Ascending aorta (tissue), 2 donors: ENCODE data around the gene FOLR2. TPM values are rescaled to one million over a fixed set of nuclear protein-coding genes. Genes with fewer than 3 reads are reported as not detected.

ENCODE experiments used
- DNase-seq, 2 donors: peaks; one replicate each; pipeline ENCODE4 v3.0.0-alpha.2; 2019; ENCODE audit warnings: low spot score in 2 of 2
- H3K27ac ChIP-seq, 2 donors: fragments of 200-600 bp; sonication (generic); one replicate each; pipeline ENCODE4 v1.5.1; 2016 to 2017; ENCODE audit warnings: mild to moderate bottlenecking in 1 of 2
- H3K27me3 ChIP-seq: fragments of 200-600 bp; sonication (generic); one replicate; pipeline ENCODE4 v1.5.1; 2017
- H3K36me3 ChIP-seq, 2 donors: fragments of 200-600 bp; sonication (generic); one replicate each; pipeline ENCODE4 v1.5.1; 2016
- H3K4me1 ChIP-seq, 2 donors: fragments of 200-600 bp; sonication (generic); one replicate each; pipeline ENCODE4 v1.5.1; 2016 to 2017; ENCODE audit warnings: mild to moderate bottlenecking in 1 of 2
- H3K4me3 ChIP-seq, 2 donors: fragments of 200-600 bp; sonication (generic); one replicate each; pipeline ENCODE4 v1.5.1; 2016 to 2017; ENCODE audit warnings: mild to moderate bottlenecking in 1 of 2
- H3K9me3 ChIP-seq, 2 donors: fragments of 200-600 bp; sonication (generic); one replicate each; pipeline ENCODE4 v1.5.1; 2016
- CTCF ChIP-seq, 3 experiments: fragments of 200-600 bp in 2 of 3; fragments of 450-650 bp in 1 of 3; sonication (generic) in 2 of 3; IDR thresholded peaks; one replicate each; pipeline ENCODE4 v1.5.1; 2016 to 2019; ENCODE audit warnings: antibody characterized with exemption in 3 of 3, mild to moderate bottlenecking in 1 of 3, moderate library complexity in 1 of 3
- intact Hi-C: fragments of 100-400 bp; cut with DNase I; formaldehyde crosslinking; loops from one replicate; pipeline ENCODE4 v1.15.1; 2023
- total RNA-seq: library from RNA; depleted of rRNA; stranded (reverse); fragments of >200 nt; gene quantifications from one replicate; pipeline ENCODE4 v1.1.0, GENCODE V29; 2016

FOLR2 gene
- total RNA-seq, 1 donor from 2014 or later, result 34.5 TPM

- Histone ChIP-seq H3K4me1 (peaks cover 7 to 22% of the 10 kb centered on the region in 2 donors), H3K27ac (peak overlapping the region in 1 of 2 donors; percentile 2), H3K36me3 (peaks cover 23 to 30% of the 10 kb centered on the region in 2 donors), H3K27me3 (peaks cover 19% of the 10 kb centered on the region), H3K4me3 (peak overlapping the region; percentile 56 to 57), H3K9me3 (no peaks in the 10 kb centered on the region)
- no peak for TF ChIP-seq CTCF (IDR thresholded peaks at IDR 0.05)
- no peak for DNase-seq
- intact Hi-C loops, result loop anchor here (1.0 to 5.0 kb wide), 3 partner anchors 15 to 193 kb away; partner anchors contain the start of genes CLPB, INPPL1 and LAMTOR1
Observed at GRCh38 chr11:72239313-72239848, 22.8 kb downstream of the FOLR2 start.

GRCh38 chr11:72239849-72240460, 23.4 kb downstream of the FOLR2 start:
- peak overlapping the region; percentile 56 to 57 for H3K4me3 ChIP-seq
- TF ChIP-seq CTCF (IDR thresholded peaks at IDR 0.05), result peak in 1 of 3 experiments; percentile 8
- no peak for DNase-seq
- intact Hi-C loops, result loop anchor here (1.0 to 5.0 kb wide), 3 partner anchors 16 to 192 kb away; partner anchors contain the start of genes CLPB, INPPL1 and LAMTOR1
- H3K27ac ChIP-seq, result peak overlapping the region in 1 of 2 donors; percentile 2
- H3K9me3 ChIP-seq, result no peaks in the 10 kb centered on the region
- peaks cover 7 to 22% of the 10 kb centered on the region in 2 donors for H3K4me1 ChIP-seq
- H3K36me3 ChIP-seq, result peaks cover 18 to 25% of the 10 kb centered on the region in 2 donors
- H3K27me3 ChIP-seq, result peaks cover 23% of the 10 kb centered on the region

- intact Hi-C loops, result no loop called here
Observed at GRCh38 chr11:72240461-72241290, 24.1 kb downstream of the FOLR2 start.

GRCh38 chr11:72241291-72241781, 24.7 kb downstream of the FOLR2 start:
- no peak for TF ChIP-seq CTCF (IDR thresholded peaks at IDR 0.05)
- Histone ChIP-seq H3K36me3 (peaks cover 7 to 12% of the 10 kb centered on the region in 2 donors), H3K9me3 (no peaks in the 10 kb centered on the region), H3K4me3 (peak overlapping the region in 1 of 2 donors; percentile 57), H3K27ac (no peak overlapping the region), H3K4me1 (peaks cover 7 to 22% of the 10 kb centered on the region in 2 donors), H3K27me3 (peaks cover 25% of the 10 kb centered on the region)
- intact Hi-C loops, result no loop called here
- DNase-seq, result no peak

More at GRCh38 chr11:72240461-72241290, 24.1 kb downstream of the FOLR2 start:
- Histone ChIP-seq H3K36me3 (peaks cover 11 to 17% of the 10 kb centered on the region in 2 donors), H3K9me3 (no peaks in the 10 kb centered on the region), H3K27me3 (peaks cover 25% of the 10 kb centered on the region), H3K4me1 (peaks cover 7 to 22% of the 10 kb centered on the region in 2 donors), H3K27ac (no peak overlapping the region), H3K4me3 (peak overlapping the region; percentile 56 to 57)
- no peak for TF ChIP-seq CTCF (IDR thresholded peaks at IDR 0.05)
- DNase-seq, result no peak

GRCh38 chr11:72242141-72242540, 25.5 kb downstream of the FOLR2 start:
- no peak for TF ChIP-seq CTCF (IDR thresholded peaks at IDR 0.05)
- no peak overlapping the region for H3K4me3 ChIP-seq
- intact Hi-C loops, result no loop called here
- DNase-seq, result no peak
- peaks cover 25% of the 10 kb centered on the region for H3K27me3 ChIP-seq
- H3K36me3 ChIP-seq, result peaks cover 7 to 8% of the 10 kb centered on the region in 2 donors
- H3K27ac ChIP-seq, result no peak overlapping the region
- no peaks in the 10 kb centered on the region for H3K9me3 ChIP-seq
- peaks cover 7 to 22% of the 10 kb centered on the region in 2 donors for H3K4me1 ChIP-seq
